CD8-positive, alpha-beta memory T cell (primary cell): ENCODE measurements around the gene CLMN. TPM values are rescaled to one million over a fixed set of nuclear protein-coding genes. Genes with fewer than 3 reads are reported as not detected.

Experiments used
- CTCF ChIA-PET: fragments of 350-600 bp; sonication (Branson Sonifier 250); formaldehyde crosslinking; loops from one replicate; lab custom pipeline; 2021; ENCODE audit warnings: antibody characterized with exemption; lab: Charles Lee
- POLR2A ChIA-PET: fragments of 350-600 bp; sonication (Branson Sonifier 250); formaldehyde crosslinking; loops from one replicate; lab custom pipeline; 2021; ENCODE audit warnings: antibody characterized with exemption; lab: Charles Lee
- DNase-seq, 5 donors: peaks; one replicate each; pipeline versions ENCODE4 v3.0.0 to v3.0.0-alpha.2; 2020 to 2022; ENCODE audit warnings: mixed read lengths in 1 of 5
- H3K27ac ChIP-seq: one replicate; pipeline ENCODE4 v1.7.0; 2013; ENCODE audit warnings: low read depth, mild to moderate bottlenecking, low read length, moderate library complexity
- H3K27me3 ChIP-seq: 2 replicates; pipeline ENCODE4 v1.7.0; 2013; ENCODE audit warnings: low read length, mild to moderate bottlenecking; ENCODE audit not compliant: insufficient read depth, poor library complexity, severe bottlenecking
- H3K36me3 ChIP-seq: 2 replicates; pipeline ENCODE4 v1.7.0; 2013; ENCODE audit warnings: mild to moderate bottlenecking, low read length, moderate library complexity; ENCODE audit not compliant: insufficient read depth
- H3K4me1 ChIP-seq: 2 replicates; pipeline ENCODE4 v1.7.0; 2013; ENCODE audit warnings: mild to moderate bottlenecking, low read length, moderate library complexity; ENCODE audit not compliant: insufficient read depth
- H3K4me3 ChIP-seq: 2 replicates; pipeline ENCODE4 v1.7.0; 2013; ENCODE audit warnings: mild to moderate bottlenecking, low read length
- H3K9me3 ChIP-seq: 2 replicates; pipeline ENCODE4 v1.7.0; 2013; ENCODE audit warnings: mild to moderate bottlenecking, low read length
- H3K27ac Mint-ChIP-seq, 8 donors: one replicate each; pipeline ENCODE4 v1.8.0; 2020 to 2021; ENCODE audit warnings: mixed read lengths in 8 of 8, mild to moderate bottlenecking in 6 of 8, inconsistent platforms in 3 of 8, moderate library complexity in 3 of 8
- H3K27me3 Mint-ChIP-seq, 2 donors: one replicate each; pipeline ENCODE4 v1.8.0; 2020 to 2021; ENCODE audit warnings: mixed read lengths in 2 of 2, mild to moderate bottlenecking in 1 of 2, moderate library complexity in 1 of 2
- H3K36me3 Mint-ChIP-seq, 3 donors: one replicate each; pipeline ENCODE4 v1.8.0; 2020 to 2021; ENCODE audit warnings: mixed read lengths in 3 of 3, inconsistent platforms in 1 of 3, mild to moderate bottlenecking in 1 of 3
- H3K4me1 Mint-ChIP-seq, 3 donors: one replicate each; pipeline ENCODE4 v1.8.0; 2020 to 2021; ENCODE audit warnings: mixed read lengths in 3 of 3, inconsistent platforms in 1 of 3, mild to moderate bottlenecking in 1 of 3
- H3K4me3 Mint-ChIP-seq, 7 donors: one replicate each; pipeline ENCODE4 v1.8.0; 2020 to 2021; ENCODE audit warnings: mixed read lengths in 7 of 7, mild to moderate bottlenecking in 6 of 7, moderate library complexity in 4 of 7, inconsistent platforms in 2 of 7
- H3K9me3 Mint-ChIP-seq, 5 donors: one replicate each; pipeline ENCODE4 v1.8.0; 2020 to 2022; ENCODE audit warnings: mixed read lengths in 5 of 5, mild to moderate bottlenecking in 3 of 5, moderate library complexity in 2 of 5, inconsistent platforms in 1 of 5
- polyA plus RNA-seq: library from polyadenylated mRNA; unstranded; fragments of 300-500 nt; fragmentation: Illumina TruSeq; gene quantifications from one replicate; pipeline ENCODE4 v1.2.3, GENCODE V29; 2021
- total RNA-seq, 2 experiments: library from RNA; stranded (reverse); gene quantifications; one replicate each; pipeline ENCODE4 v1.2.3, GENCODE V29; 2021

The CLMN gene
- total and polyA plus RNA-seq, 3 experiments from 2014 or later, result 0.15 to 0.72 (median 0.29) TPM

DNA sequence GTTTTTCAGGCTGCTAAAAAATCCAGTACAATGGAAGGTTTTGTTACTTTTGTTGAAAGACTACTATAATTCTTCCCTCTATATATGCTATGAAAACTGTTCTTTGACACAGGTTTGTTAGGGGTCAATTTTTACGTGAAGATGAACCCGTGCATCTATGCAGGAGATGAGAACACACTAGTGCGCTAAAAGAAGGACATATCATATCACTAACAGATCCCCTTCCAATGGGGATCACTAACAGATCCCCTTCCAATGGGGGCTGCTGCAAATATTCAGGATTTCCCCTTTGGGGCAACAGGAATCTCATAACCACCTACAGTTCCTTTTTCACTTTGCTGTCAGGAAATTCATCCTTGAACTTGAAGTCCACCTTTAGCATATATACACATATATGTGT is 75.1 kb downstream of the CLMN start:
- H3K4me1 ChIP-seq, result no peaks in the 10 kb centered on the region
- no peak overlapping the region for H3K27ac Mint-ChIP-seq
- peaks cover 0 to 2% of the 10 kb centered on the region in 2 donors for H3K27me3 Mint-ChIP-seq
- no peak overlapping the region for H3K27ac ChIP-seq
- no peaks in the 10 kb centered on the region for H3K9me3 ChIP-seq
- no peaks in the 10 kb centered on the region for H3K36me3 ChIP-seq
- H3K36me3 Mint-ChIP-seq, result no peaks in the 10 kb centered on the region
- ChIA-PET POLR2A (no interaction called here), CTCF (no interaction called here)
- no peaks in the 10 kb centered on the region for H3K27me3 ChIP-seq
- no peak overlapping the region for H3K4me3 ChIP-seq
- H3K4me3 Mint-ChIP-seq, result no peak overlapping the region
- no peaks in the 10 kb centered on the region for H3K4me1 Mint-ChIP-seq
- no peak for DNase-seq
- H3K9me3 Mint-ChIP-seq, result no peaks in the 10 kb centered on the region

DNA sequence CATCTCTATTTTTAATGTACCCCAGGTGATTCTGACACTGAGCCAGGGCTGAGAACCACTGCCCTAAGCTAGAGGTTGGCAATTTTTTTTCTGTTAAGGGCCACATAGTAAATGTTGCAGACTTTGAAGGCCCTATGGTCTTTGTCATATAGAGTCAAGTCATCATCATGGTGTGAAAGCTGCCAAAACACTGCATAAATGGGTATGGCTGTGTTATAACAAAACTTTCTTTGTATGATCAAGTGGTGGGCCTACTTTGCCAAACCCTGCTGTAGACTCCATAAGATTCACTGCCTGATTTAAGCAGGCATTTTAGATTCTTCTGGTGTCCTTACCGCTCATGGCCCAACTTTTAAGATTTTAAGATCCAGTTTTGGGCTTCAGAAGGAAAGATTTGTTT is 76.8 kb downstream of the CLMN start:
- Histone ChIP-seq H3K4me3 (no peak overlapping the region), H3K36me3 (no peaks in the 10 kb centered on the region), H3K9me3 (no peaks in the 10 kb centered on the region), H3K4me1 (no peaks in the 10 kb centered on the region), H3K27me3 (no peaks in the 10 kb centered on the region), H3K27ac (no peak overlapping the region)
- no peak for DNase-seq
- no peak overlapping the region for H3K4me3 Mint-ChIP-seq
- no peaks in the 10 kb centered on the region for H3K36me3 Mint-ChIP-seq
- H3K9me3 Mint-ChIP-seq, result peaks cover 0 to 1% (median 0%) of the 10 kb centered on the region in 5 donors
- ChIA-PET POLR2A (no interaction called here), CTCF (no interaction called here)
- H3K27me3 Mint-ChIP-seq, result peaks cover 0 to under 1% of the 10 kb centered on the region in 2 donors
- no peak overlapping the region for H3K27ac Mint-ChIP-seq
- H3K4me1 Mint-ChIP-seq, result no peaks in the 10 kb centered on the region

DNA sequence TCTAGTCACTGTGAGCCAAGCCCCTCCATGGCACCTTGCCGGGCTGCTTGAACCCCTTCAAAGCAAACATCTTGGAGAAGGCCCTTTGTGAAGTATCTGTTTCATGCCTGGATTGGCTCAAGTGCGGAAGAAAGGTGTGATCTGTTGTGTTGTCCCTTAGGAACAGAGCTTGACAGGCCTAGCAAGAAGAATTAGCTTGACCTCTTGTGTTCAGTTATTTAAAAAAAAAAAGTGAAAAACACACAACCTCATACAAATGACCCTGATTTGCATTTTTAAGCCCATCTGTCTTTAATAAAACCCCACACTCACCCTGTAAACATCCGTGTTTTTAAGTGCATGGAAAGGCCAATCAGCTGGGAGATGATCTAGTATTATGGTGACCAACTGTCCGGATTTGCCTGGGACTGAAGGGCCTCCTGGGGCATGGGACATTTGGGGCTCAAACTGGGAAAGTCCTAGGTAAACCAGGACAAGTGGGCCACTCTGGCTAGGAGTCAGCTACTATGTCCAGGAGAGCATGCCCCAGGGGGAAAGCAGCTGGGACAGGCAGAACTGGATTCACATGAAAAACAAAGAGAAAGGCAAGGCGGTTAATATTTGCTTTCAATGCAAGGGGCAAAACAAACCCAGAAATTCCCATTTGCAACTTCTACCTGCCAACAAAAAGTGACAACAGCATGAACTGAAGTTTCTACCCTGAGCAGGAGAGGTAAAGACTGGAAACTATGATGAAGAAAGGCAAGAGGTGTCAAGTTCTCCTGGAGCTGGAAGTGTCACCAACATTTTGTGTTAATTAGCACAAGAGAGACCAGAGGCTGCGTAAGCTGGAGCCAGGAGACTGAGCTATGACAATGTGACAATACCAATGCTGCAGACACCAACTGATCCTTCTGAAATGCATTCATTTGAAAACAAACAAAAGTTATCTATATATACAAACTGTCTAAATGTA is 78.6 kb downstream of the CLMN start:
- H3K4me1 Mint-ChIP-seq, result no peaks in the 10 kb centered on the region
- no peaks in the 10 kb centered on the region for H3K9me3 ChIP-seq
- CTCF ChIA-PET, result no interaction called here
- POLR2A ChIA-PET, result no interaction called here
- H3K9me3 Mint-ChIP-seq, result peaks cover 0 to 1% (median 0%) of the 10 kb centered on the region in 5 donors
- no peaks in the 10 kb centered on the region for H3K36me3 Mint-ChIP-seq
- H3K4me1 ChIP-seq, result no peaks in the 10 kb centered on the region
- H3K27ac ChIP-seq, result no peak overlapping the region
- H3K4me3 Mint-ChIP-seq, result no peak overlapping the region
- no peak for DNase-seq
- no peaks in the 10 kb centered on the region for H3K36me3 ChIP-seq
- H3K4me3 ChIP-seq, result no peak overlapping the region
- peaks cover 0 to 5% of the 10 kb centered on the region in 2 donors for H3K27me3 Mint-ChIP-seq
- H3K27me3 ChIP-seq, result no peaks in the 10 kb centered on the region
- H3K27ac Mint-ChIP-seq, result peak overlapping the region in 1 of 8 donors; percentile 59

- H3K27me3 Mint-ChIP-seq, result peaks cover 1 to 5% of the 10 kb centered on the region in 2 donors
- ChIA-PET CTCF (no interaction called here), POLR2A (no interaction called here)
- no peak for DNase-seq
- peaks cover 0 to 1% (median 0%) of the 10 kb centered on the region in 5 donors for H3K9me3 Mint-ChIP-seq
- Histone ChIP-seq H3K36me3 (no peaks in the 10 kb centered on the region), H3K27me3 (no peaks in the 10 kb centered on the region), H3K4me1 (no peaks in the 10 kb centered on the region), H3K9me3 (no peaks in the 10 kb centered on the region), H3K4me3 (no peak overlapping the region), H3K27ac (no peak overlapping the region)
- H3K4me1 Mint-ChIP-seq, result no peaks in the 10 kb centered on the region
- no peak overlapping the region for H3K4me3 Mint-ChIP-seq
- H3K36me3 Mint-ChIP-seq, result no peaks in the 10 kb centered on the region
- no peak overlapping the region for H3K27ac Mint-ChIP-seq
These were observed 81.0 kb downstream of the CLMN start for GRCh38 chr14:95238487-95239298.

- no peaks in the 10 kb centered on the region for H3K36me3 Mint-ChIP-seq
- peaks cover 0 to 1% (median 0%) of the 10 kb centered on the region in 5 donors for H3K9me3 Mint-ChIP-seq
- Histone ChIP-seq H3K4me3 (no peak overlapping the region), H3K27ac (no peak overlapping the region), H3K4me1 (no peaks in the 10 kb centered on the region), H3K27me3 (no peaks in the 10 kb centered on the region), H3K9me3 (no peaks in the 10 kb centered on the region), H3K36me3 (no peaks in the 10 kb centered on the region)
- DNase-seq, result no peak
- ChIA-PET POLR2A (no interaction called here), CTCF (no interaction called here)
- H3K4me1 Mint-ChIP-seq, result no peaks in the 10 kb centered on the region
- H3K27me3 Mint-ChIP-seq, result peaks cover 1 to 5% of the 10 kb centered on the region in 2 donors
- no peak overlapping the region for H3K27ac Mint-ChIP-seq
- H3K4me3 Mint-ChIP-seq, result no peak overlapping the region
These were observed 81.8 kb downstream of the CLMN start for GRCh38 chr14:95237958-95238340.

DNA sequence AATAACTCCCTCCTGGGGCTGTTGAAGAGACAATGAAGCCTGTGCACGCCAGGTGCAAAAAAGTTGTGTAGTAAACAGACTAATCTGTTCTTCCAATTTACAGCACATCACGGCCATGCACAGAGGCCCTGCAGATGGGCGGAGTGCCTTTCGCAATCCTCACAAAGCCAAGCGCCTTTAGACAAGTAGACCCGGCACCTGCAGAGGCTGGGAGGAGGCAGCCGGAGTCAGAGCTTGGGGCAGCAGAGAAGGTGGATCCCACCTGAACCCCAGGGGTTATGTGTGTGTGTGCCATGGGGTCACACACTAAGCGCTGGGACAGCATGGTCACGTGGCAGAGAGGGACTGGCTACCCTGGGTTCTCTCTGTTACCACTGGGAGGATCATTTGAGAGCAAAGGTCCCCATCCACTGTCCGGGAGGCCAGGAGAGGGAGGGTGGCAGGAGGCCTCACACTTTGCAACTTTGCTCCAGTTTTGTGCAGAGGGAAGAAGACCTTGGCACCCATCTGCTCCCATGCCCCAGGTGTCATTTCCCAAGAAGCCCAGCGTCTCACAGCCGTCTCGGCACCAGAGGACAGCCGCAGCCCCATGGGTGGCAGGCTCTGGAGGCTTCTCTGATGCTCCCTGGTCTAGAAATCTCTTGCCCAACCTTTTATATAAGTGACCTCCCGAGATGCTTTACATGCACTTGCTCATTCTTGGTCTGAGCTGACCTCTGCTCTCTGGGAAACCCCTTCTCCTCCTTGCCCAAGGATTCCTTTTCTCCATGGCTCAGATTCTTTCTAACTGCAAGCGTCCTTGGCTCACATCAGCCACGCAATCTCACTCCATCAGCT is 82.4 kb downstream of the CLMN start:
- H3K4me1 Mint-ChIP-seq, result no peaks in the 10 kb centered on the region
- H3K4me3 Mint-ChIP-seq, result no peak overlapping the region
- no peak overlapping the region for H3K27ac Mint-ChIP-seq
- Histone ChIP-seq H3K9me3 (no peaks in the 10 kb centered on the region), H3K4me3 (no peak overlapping the region), H3K36me3 (no peaks in the 10 kb centered on the region), H3K4me1 (no peaks in the 10 kb centered on the region), H3K27ac (no peak overlapping the region), H3K27me3 (no peaks in the 10 kb centered on the region)
- CTCF ChIA-PET, result no interaction called here
- DNase-seq, result no peak
- H3K27me3 Mint-ChIP-seq, result peaks cover 1 to 5% of the 10 kb centered on the region in 2 donors
- POLR2A ChIA-PET, result no interaction called here
- peaks cover 0 to 1% (median 0%) of the 10 kb centered on the region in 5 donors for H3K9me3 Mint-ChIP-seq
- H3K36me3 Mint-ChIP-seq, result no peaks in the 10 kb centered on the region

DNA sequence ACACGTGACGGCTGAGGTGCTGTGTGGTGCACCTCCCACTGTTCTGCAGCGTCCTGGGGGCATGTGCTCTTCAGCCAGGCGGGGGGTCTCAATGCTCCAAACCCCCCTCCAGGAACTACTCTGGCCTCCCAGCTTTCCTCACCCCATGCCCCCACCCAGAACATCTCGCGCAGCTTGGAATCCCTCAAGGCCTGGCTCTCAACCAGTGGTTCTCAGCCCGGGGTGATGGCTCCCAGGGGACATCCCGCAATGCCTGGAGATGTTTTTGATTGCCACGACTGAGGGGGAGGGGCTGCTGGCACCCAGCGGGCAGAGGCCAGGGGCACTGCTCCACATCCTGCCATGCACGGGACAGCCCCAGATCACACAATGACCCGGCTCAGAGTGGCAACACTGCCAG is 83.5 kb downstream of the CLMN start:
- ChIA-PET POLR2A (no interaction called here), CTCF (no interaction called here)
- Mint-ChIP-seq H3K36me3 (no peaks in the 10 kb centered on the region), H3K9me3 (peaks cover 0 to 1% (median 0%) of the 10 kb centered on the region in 5 donors), H3K27me3 (peaks cover 1 to 8% of the 10 kb centered on the region in 2 donors), H3K4me1 (no peaks in the 10 kb centered on the region), H3K27ac (no peak overlapping the region), H3K4me3 (no peak overlapping the region)
- H3K4me1 ChIP-seq, result no peaks in the 10 kb centered on the region
- H3K4me3 ChIP-seq, result no peak overlapping the region
- H3K36me3 ChIP-seq, result no peaks in the 10 kb centered on the region
- no peaks in the 10 kb centered on the region for H3K27me3 ChIP-seq
- H3K27ac ChIP-seq, result no peak overlapping the region
- no peaks in the 10 kb centered on the region for H3K9me3 ChIP-seq
- DNase-seq, result no peak
